Femur (tissue), 1 donor: ENCODE data around the gene MTHFD2L.
"Not testable (repeated sequence)": the region's sequence is repeated elsewhere in the genome, so short reads cannot be mapped to it uniquely, and the experiment has no call there.

Experiments
- DNase-seq: peaks from one replicate; pipeline ENCODE4 v3.0.0-alpha.2; 2017

Gene MTHFD2L

GRCh38 chr4:74311696-74312313 is 153.9 kb downstream of the MTHFD2L start:
- no peak for DNase-seq

DNA sequence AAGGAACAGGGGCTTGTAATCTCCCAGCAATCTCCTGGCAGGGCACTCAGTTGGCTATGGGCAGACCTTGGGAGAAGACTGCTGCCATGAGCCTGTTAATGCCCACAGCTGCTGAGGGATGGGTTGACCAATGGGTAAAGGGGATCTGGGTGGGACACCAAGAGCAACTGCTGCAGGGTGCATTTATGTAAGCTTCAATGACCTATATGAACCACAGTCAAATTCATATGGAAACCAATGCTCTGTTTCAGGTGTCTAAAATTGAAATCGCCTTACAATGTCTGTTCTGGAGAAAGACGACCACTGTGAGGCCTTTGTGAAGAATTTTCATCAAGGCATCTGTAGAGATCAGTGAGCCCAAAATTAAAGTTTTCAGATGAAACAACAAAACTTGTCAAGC is 156.4 kb downstream of the MTHFD2L start:
- no peak for DNase-seq

GRCh38 chr4:74314944-74315343 is 157.0 kb downstream of the MTHFD2L start:
- DNase-seq: no peak

DNA sequence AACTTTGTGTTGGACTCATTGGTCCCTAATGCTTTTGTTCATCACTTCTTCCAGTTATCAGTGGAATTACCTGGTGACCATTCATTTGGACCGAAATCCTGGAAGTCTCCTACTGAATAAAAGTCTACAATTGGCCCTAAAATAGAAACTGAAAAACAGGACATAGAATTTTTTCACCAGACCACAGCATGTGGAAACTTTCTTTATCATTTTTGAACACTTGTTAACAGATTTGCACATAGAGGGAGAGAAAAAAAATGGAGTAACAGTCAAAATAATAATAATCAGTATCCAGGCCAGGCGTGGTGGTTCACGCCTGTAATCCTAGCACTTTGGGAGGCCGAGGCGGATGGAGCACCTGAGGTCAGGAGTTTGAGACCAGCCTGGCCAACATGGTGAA is 157.5 kb downstream of the MTHFD2L start:
- DNase-seq: no peak

GRCh38 chr4:74316397-74316796 is 158.5 kb downstream of the MTHFD2L start:
- DNase-seq: no peak

GRCh38 chr4:74317616-74318246 is 159.8 kb downstream of the MTHFD2L start:
- DNase-seq: no peak

DNA sequence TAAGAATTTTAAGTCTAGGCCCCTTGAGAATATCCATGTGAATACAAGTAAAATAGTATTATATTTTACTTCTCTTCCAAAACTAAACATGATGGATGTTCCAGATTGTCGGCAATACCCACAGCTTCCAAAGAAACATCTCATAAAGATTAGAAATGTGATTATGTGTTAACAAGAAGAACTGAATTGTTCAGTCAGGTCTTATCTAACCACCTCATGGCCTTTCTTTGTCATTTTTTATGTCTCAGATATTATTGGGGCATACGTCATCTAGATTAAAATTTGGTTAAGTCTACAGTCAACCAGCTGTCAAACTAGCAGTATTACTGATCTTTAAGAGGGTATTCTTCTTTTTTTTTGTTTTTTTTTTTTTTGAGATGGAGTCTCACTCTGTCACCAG is 160.4 kb downstream of the MTHFD2L start:
- DNase-seq: no peak

GRCh38 chr4:74319470-74319869 is 161.6 kb downstream of the MTHFD2L start:
- DNase-seq: no peak

DNA sequence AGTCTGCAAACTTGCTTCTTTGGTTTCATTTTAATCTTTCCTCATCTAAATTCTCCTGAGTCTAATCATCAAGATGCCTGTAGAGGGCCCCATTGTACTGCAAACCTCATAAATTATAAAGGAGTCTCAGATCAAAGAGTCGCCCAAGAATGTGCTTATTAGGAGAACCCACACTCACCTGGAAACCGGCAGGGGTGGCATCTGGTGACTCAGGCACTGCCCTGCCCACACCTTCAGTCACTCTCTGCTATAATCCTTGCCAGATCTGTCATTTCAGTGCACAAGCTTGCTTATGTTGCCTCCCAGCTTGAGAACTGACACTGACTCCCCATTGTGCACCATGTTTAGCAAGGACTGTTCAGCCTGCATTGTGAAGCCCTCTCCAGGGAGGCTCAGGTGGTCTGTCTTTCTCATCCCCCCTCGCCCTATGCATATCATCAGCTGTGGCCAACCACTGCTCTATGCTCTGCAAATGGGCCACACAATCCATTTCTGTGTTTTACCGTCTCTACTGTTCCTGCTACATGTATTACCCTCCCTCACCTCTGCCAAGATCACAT is 162.7 kb downstream of the MTHFD2L start:
- DNase-seq: no peak

GRCh38 chr4:74322301-74322700 is 164.4 kb downstream of the MTHFD2L start:
- DNase-seq: no peak

GRCh38 chr4:74323663-74324062 is 165.7 kb downstream of the MTHFD2L start:
- no peak for DNase-seq

- no peak for DNase-seq
These were observed 166.3 kb downstream of the MTHFD2L start for GRCh38 chr4:74324262-74324661.

- no peak for DNase-seq
These were observed 168.0 kb downstream of the MTHFD2L start for GRCh38 chr4:74325886-74326285.

DNA sequence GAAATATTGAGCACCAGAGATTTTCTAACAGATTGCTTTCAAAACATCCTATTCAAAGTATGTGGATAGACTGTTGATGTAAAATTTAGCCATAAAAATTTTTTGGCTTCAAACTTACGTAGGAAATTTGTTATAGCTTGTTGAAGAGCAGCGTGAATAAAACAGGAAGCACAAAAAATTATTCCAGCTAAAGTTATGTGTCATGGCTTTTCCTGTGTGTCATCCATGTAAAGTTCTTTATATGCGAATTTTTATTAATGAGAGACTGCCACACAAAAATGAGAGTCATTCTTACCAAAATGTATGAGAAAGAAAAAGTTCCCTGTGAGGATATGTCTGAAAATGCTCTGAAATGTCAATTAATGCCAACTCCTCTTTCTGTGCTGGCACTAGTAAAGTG is 169.8 kb downstream of the MTHFD2L start:
- DNase-seq: no peak

DNA sequence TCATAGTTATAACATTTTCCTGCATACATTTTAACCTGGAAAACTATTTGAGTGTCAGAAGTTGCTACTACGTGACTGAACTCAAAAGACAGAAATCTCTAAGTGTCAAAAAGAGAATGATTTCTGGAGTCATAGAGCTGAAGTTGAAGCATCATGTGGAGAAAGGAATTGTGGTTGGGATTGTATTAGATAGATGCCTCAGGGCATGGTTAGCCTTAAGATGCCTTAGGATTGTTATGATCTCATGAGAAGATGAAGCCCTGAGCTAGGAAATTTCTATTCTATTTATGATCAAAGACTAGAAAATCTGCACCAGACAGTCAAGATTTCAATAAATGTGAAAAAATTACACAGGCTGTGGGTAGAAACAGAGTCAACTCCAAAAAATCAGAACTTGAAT is 170.6 kb downstream of the MTHFD2L start:
- DNase-seq: no peak

GRCh38 chr4:74329307-74329706 is 171.4 kb downstream of the MTHFD2L start:
- no peak for DNase-seq

- no peak for DNase-seq
These were observed 172.4 kb downstream of the MTHFD2L start for GRCh38 chr4:74330295-74330750.

GRCh38 chr4:74331252-74331651 is 173.3 kb downstream of the MTHFD2L start:
- no peak for DNase-seq

DNA sequence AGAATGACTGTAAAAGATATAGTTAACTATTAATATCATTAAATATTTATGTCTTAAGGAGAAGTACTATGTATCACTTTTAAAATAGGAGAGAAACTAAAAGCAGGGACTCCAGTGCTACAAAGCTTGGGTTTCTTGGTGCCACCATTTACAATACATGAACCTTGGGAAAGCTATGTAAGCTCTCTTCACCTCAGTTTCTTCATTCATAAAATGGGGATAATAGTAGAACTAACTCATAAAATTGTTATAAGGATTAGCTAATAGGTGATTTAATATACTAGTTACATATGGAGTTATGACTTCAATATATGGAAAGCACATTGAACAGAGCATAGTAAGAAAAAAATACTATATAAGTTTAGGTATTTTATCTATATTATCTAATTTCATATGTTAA is 174.0 kb downstream of the MTHFD2L start:
- DNase-seq: no peak

DNA sequence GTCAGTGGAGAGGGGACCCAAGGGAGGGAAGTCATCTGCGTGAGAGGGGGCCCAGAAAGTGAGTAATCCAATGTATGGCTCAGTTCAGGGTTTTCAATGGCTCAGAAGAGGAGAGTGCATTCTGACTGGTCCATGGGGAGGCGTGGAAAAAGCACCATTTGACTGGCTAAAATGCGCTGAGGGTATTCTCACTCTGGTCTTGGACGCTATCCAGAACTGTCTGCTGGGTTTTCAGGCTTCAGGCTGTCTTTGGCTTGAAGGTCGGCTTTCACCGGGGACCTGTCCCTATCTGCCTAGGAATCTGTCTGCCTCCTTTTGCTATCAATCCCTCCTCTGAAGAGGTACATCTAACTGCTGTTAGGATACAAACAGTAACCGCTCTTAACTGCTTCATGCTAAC is 176.7 kb downstream of the MTHFD2L start:
- DNase-seq: no peak

- no peak for DNase-seq
These were observed 177.6 kb downstream of the MTHFD2L start for GRCh38 chr4:74335341-74336021.

DNA sequence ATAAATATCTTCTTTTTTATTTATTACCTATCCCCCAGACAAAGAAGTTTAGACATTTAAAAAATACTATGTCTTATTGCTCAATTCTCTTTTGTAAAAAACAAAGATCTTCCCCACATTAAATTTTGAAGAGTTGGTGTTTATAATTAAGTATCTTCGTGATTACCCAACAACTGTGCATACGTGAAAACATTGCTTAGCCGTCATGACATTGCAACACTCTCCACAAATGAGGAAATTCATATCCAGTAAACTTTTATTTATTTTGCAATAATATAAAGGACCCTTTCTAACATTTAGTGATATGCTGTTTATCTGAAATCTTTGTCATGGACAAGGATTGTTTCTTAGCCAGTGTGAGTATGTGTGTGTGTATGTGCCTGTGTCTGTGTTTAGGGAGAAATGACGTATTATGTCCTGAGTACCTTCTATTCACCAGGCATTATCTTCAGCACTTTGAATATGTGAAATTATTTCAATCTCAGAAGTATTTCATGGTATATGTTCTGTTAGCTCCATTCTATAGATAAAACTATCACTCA is 180.9 kb downstream of the MTHFD2L start:
- DNase-seq: no peak

DNA sequence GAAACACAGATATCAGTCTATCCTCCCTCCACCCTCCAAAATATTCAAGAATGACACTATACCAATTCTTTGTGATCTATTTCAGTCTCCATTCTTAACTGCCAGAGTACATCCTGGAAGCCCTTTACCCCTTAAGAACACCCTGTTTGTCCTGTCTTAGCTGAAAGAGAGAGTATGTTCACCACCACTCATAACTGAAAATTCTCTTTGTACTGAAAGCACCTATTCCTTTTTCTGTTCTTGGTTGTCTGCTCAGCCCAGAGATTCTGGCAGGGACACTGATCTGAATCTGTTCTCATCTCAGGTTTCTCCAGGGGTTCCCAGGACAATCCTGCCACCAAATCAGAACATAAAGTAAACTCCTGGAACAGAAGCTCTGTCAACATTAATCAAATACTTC is 181.6 kb downstream of the MTHFD2L start:
- no peak for DNase-seq

DNA sequence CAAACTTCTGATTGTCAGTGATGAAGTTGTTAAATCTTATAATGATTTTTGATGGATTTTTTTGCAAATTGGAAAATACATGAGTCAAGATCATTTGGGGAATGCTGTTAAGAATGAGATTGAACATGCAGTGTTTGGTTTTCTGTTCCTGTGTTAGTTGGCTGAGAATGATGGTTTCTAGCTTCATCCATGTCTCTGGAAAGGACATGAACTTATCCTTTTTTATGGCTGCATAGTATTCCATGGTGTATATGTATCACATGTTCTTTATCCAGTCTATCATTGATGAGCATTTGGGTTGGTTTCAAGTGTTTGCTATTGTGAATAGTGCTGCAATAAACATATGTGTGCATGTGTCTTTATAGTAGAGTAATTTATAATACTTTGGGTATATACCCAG is 182.5 kb downstream of the MTHFD2L start:
- DNase-seq: not testable (repeated sequence)
